GM23248 (cell line): ENCODE data around the gene NXPH4.

Experiments
- EZH2 ChIP-seq: fragments of 200-600 bp; sonication (generic); IDR thresholded peaks from 2 replicates; pipeline ENCODE4 v1.6.1; 2018; ENCODE audit warnings: antibody characterized with exemption, mild to moderate bottlenecking; ENCODE audit not compliant: insufficient read depth, poor library complexity, severe bottlenecking
- EZH2phosphoT487 ChIP-seq: fragments of 200-600 bp; sonication (generic); IDR thresholded peaks from 2 replicates; pipeline ENCODE4 v1.6.1; 2018; ENCODE audit warnings: antibody characterized with exemption, moderate library complexity, mild to moderate bottlenecking, low read depth; ENCODE audit not compliant: insufficient read depth

DNA sequence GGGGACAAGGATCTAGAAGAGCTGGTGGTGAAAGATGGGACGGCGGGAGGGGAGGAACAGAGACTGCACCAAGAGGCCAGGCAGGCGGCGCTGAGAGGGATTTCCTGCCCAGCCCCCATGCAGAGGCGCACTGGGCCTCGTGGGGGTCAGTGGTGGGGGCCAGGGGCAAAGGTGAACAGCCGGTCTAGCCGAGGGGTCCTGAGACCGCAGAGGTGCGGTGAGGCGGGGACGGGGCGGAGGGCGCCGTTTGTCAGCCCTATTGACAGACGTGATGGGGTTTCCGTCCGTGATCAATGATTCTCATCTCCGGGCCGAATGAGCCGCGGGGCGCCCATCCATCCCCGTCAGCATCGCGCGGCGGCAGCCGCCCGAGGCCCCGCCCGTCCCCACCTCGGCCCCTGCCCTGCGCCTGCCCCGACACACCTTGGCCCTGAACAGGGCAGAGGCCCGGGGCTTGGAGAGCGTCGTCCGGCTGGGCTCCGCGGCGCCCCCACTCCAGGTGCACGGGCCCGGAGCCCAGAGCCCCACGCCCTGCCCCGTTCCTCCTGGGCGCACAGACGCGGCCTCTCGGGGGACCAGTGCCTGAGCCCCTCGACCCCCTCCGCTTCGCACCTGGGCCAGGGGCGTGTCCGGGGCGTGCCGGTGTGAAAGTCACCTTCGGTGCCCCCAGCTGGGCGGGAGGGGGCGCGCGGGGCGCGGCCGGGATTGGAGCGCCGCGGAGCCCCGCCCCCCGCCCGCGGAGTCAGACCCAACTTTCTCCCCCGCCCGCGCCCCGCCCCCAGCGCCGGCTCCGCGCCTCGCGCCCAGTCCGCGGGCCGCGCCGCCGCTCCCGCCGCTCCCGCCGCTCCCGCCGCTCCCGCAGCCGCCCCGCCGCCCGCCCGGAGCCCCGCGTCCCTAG is at the start of gene NXPH4:
- no peak for TF ChIP-seq EZH2phosphoT487
- TF ChIP-seq EZH2 = no peak
